SK-N-SH (cell line): ENCODE measurements around the gene GPR39. TPM values are rescaled to one million over a fixed set of nuclear protein-coding genes. Genes with fewer than 3 reads are reported as not detected.

Experiments
- CTCF ChIA-PET: fragments of 300-600, 350-600 bp; formaldehyde crosslinking; extraction: SDS; loops from one replicate; lab custom pipeline; 2021; lab: Yijun Ruan, JAX
- POLR2A ChIA-PET: fragments of 350-600 bp; sonication (Branson Sonifier 250); formaldehyde crosslinking; extraction: SDS; loops from one replicate; lab custom pipeline; 2020; ENCODE audit warnings: antibody characterized with exemption, inconsistent platforms; lab: Yijun Ruan, JAX
- DNase-seq: peaks from one replicate; pipeline ENCODE4 v3.0.0; 2012
- H2AFZ ChIP-seq: fragments of 200-600 bp; sonication (generic); 2 replicates; pipeline ENCODE4 v1.8.1; 2016; ENCODE audit warnings: antibody characterized with exemption, mild to moderate bottlenecking, low read depth
- H3F3A ChIP-seq: fragments of 200-600 bp; sonication (generic); replicated peaks from 2 replicates; pipeline ENCODE3; 2016; ENCODE audit warnings: antibody characterized with exemption, mild to moderate bottlenecking; ENCODE audit not compliant: insufficient read depth
- H3K27ac ChIP-seq, 2 experiments: fragments of 200-500 bp in 1 of 2; fragments of 200-600 bp in 1 of 2; sonication (Bioruptor generic) in 1 of 2; sonication (generic), shearing (Covaris generic) in 1 of 2; 2 replicates each; pipeline versions ENCODE4 v1.5.1 to v1.6.1; 2014 to 2016; ENCODE audit warnings: low read depth in 2 of 2, inconsistent platforms in 1 of 2, low read length in 1 of 2, mild to moderate bottlenecking in 1 of 2, mixed read lengths in 1 of 2
- H3K27me3 ChIP-seq: fragments of 200-600 bp; sonication (generic), shearing (Covaris generic); 2 replicates; pipeline ENCODE4 v1.6.1; 2016; ENCODE audit warnings: mixed run types; ENCODE audit not compliant: insufficient read depth
- H3K36me3 ChIP-seq, 2 experiments: fragments of 200-500 bp in 1 of 2; fragments of 200-600 bp in 1 of 2; sonication (Bioruptor generic) in 1 of 2; sonication (generic) in 1 of 2; replicated peaks in 1 of 2; 2 replicates each; pipeline versions ENCODE3 to v1.5.1; 2014 to 2016; ENCODE audit warnings: low read length in 1 of 2, mild to moderate bottlenecking in 1 of 2; ENCODE audit not compliant: insufficient read depth in 2 of 2, control insufficient read depth in 1 of 2
- H3K4me1 ChIP-seq, 2 experiments: fragments of 200-500 bp in 1 of 2; fragments of 200-600 bp in 1 of 2; sonication (Bioruptor generic) in 1 of 2; sonication (generic), shearing (Covaris generic) in 1 of 2; 2 replicates each; pipeline versions ENCODE4 v1.5.1 to v1.6.1; 2014 to 2016; ENCODE audit warnings: low read depth in 1 of 2, low read length in 1 of 2, mixed run types in 1 of 2; ENCODE audit not compliant: insufficient read depth in 2 of 2, control insufficient read depth in 1 of 2
- H3K4me2 ChIP-seq: fragments of 200-600 bp; sonication (generic), shearing (Covaris generic); 2 replicates; pipeline ENCODE4 v1.6.1; 2017; ENCODE audit warnings: mixed run types
- H3K4me3 ChIP-seq, 2 experiments: fragments of 200-500 bp in 1 of 2; fragments of 200-600 bp in 1 of 2; sonication (Bioruptor generic) in 1 of 2; sonication (generic), shearing (Covaris generic) in 1 of 2; 2 replicates each; pipeline versions ENCODE4 v1.5.1 to v1.8.1; 2014 to 2016; ENCODE audit warnings: low read depth in 2 of 2, inconsistent platforms in 1 of 2, low read length in 1 of 2, mild to moderate bottlenecking in 1 of 2, mixed read lengths in 1 of 2, moderate library complexity in 1 of 2
- H3K79me2 ChIP-seq: fragments of 200-600 bp; sonication (generic); 2 replicates; pipeline ENCODE4 v1.8.1; 2017; ENCODE audit warnings: mild to moderate bottlenecking; ENCODE audit not compliant: insufficient read depth
- H3K9ac ChIP-seq: fragments of 200-600 bp; sonication (generic); 2 replicates; pipeline ENCODE4 v1.6.1; 2017; ENCODE audit warnings: mixed run types
- H3K9me2 ChIP-seq: fragments of 200-600 bp; sonication (generic); 2 replicates; pipeline ENCODE4 v1.6.1; 2017; ENCODE audit warnings: mixed run types
- H3K9me3 ChIP-seq: fragments of 200-600 bp; sonication (generic); 2 replicates; pipeline ENCODE4 v1.6.1; 2017; ENCODE audit warnings: mixed run types, mild to moderate bottlenecking, moderate library complexity
- H4K20me1 ChIP-seq: fragments of 200-600 bp; sonication (generic); 2 replicates; pipeline ENCODE4 v1.6.1; 2017; ENCODE audit warnings: mild to moderate bottlenecking, mixed run types; ENCODE audit not compliant: insufficient read depth
- ELF1 ChIP-seq: IDR thresholded peaks from 2 replicates; pipeline ENCODE4 v1.4.0; 2012
- EP300 ChIP-seq, 2 experiments: IDR thresholded peaks; 2 replicates each; pipeline versions ENCODE4 v1.4.0 to v1.6.1; 2012; ENCODE audit warnings: borderline replicate concordance in 1 of 2, low read depth in 1 of 2, low read length in 1 of 2
- GABPA ChIP-seq: IDR thresholded peaks from 2 replicates; pipeline ENCODE4 v1.4.0; 2012; ENCODE audit warnings: low read depth, mild to moderate bottlenecking
- PBX3 ChIP-seq: IDR thresholded peaks from 2 replicates; pipeline ENCODE4; 2012
- RAD21 ChIP-seq: IDR thresholded peaks from 2 replicates; pipeline ENCODE4 v1.6.1; 2012; ENCODE audit warnings: mild to moderate bottlenecking, low read length
- RCOR1 ChIP-seq: fragments of 150-350 bp; IDR thresholded peaks from 2 replicates; pipeline ENCODE4 v1.6.1; 2017; ENCODE audit warnings: antibody characterized with exemption, low read length
- REST ChIP-seq: IDR thresholded peaks from 2 replicates; pipeline ENCODE4 v1.6.1; 2012; ENCODE audit warnings: mild to moderate bottlenecking, low read depth, low read length, moderate library complexity
- RXRA ChIP-seq: IDR thresholded peaks from 2 replicates; pipeline ENCODE4 v1.4.0; 2012; ENCODE audit warnings: low read depth, mild to moderate bottlenecking, borderline replicate concordance
- SIN3A ChIP-seq: IDR thresholded peaks from 2 replicates; pipeline ENCODE4 v1.6.1; 2012; ENCODE audit warnings: low read depth, mild to moderate bottlenecking, low read length, moderate library complexity, borderline replicate concordance
- TCF12 ChIP-seq: IDR thresholded peaks from 2 replicates; pipeline ENCODE4 v1.4.0; 2012
- TEAD4 ChIP-seq: IDR thresholded peaks from 2 replicates; pipeline ENCODE4 v1.4.0; 2012; ENCODE audit warnings: mild to moderate bottlenecking, borderline replicate concordance; ENCODE audit not compliant: insufficient read depth
- USF1 ChIP-seq: IDR thresholded peaks from 2 replicates; pipeline ENCODE4 v1.4.0; 2012; ENCODE audit warnings: low read depth, borderline replicate concordance
- polyA plus RNA-seq, 3 experiments: library from polyadenylated mRNA; depleted of rRNA; stranded (reverse); fragments of >200 nt; gene quantifications; 2 replicates each; pipeline ENCODE4 v1.2.3, GENCODE V29; 2012
- TF ChIP-seq, protein P1 (sequence below): fragments of 150-350 bp; IDR thresholded peaks from 2 replicates; pipeline ENCODE4 v1.6.1; 2017; ENCODE audit warnings: antibody characterized with exemption, low read length, low read depth, borderline replicate concordance

Gene GPR39
- polyA plus RNA-seq, 1 of the 3 experiments (the other 2 are of a cell fraction), result 2.3 TPM

DNA sequence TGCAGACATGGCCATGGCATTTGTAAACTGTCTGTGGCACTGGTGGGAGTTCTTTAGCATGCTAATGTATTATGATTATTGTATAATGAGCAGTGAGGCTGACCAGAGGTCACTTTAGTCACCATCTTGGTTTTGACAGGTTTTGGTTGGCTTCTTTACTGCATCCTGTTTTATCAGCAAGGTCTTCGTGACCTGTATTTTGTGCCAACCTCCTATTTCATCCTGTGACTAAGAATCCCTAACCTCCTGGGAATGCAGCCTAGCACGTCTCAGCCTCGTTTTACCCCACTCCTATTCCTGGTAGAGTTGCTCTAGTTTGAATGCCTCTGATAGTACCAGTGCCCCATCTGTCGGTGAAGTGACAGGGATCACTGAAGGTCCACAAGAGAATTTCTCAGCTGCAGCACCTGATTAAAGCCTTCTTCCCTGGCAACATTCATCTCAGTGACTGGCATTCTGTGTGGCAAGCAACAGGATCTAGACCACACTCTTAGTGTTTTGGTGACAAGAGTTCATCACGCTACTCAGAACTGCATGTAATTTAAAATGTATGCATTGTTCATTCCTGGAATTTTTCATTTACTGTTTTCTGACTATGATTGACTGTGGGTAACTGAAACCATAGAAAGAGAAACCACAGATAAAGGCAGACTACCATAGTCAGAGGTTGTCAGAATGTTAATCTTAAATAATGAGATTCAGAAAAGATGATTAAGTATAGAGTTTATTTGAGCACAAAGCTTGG, 43.0 kb upstream of the GPR39 start (continued):
- TF ChIP-seq RAD21 (no peak), SIN3A (no peak)

DNA sequence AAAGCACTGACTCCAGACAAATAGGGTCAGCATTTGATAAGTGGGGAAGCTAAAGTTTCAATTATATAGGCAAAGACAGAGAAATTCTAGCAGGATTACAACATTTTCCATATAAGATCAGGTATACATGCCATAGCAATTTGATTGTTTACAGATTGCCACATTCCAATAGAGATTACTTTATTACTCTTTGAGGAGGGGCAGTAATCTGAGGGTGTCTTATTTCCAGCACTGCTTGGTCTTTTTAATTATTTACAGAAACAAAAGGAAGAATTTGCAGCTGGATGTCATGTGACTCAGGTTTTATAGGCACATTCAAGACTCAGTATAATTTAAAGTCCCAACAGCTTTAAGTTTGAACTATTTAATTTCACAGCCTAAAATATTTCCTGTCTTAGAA, 42.5 kb upstream of the GPR39 start:
- H3K9ac ChIP-seq, result no peak overlapping the region
- no peaks in the 10 kb centered on the region for H3K9me3 ChIP-seq
- POLR2A ChIA-PET, result no interaction called here
- H2AFZ ChIP-seq, result no peak overlapping the region
- no peak overlapping the region for H3K27ac ChIP-seq
- no peak overlapping the region for H3K4me3 ChIP-seq
- H3K36me3 ChIP-seq, result no peaks in the 10 kb centered on the region
- no peak for DNase-seq
- H3F3A ChIP-seq, result no peaks in the 10 kb centered on the region
- H3K79me2 ChIP-seq, result no peaks in the 10 kb centered on the region
- TF ChIP-seq RAD21, result no peak
- TF ChIP-seq EP300 (IDR thresholded peaks at IDR 0.05; ENCODE audit: borderline replicate concordance in 1 of 2, low read depth in 1 of 2, low read length in 1 of 2), result no peak
- no peak for TF ChIP-seq PBX3
- TF ChIP-seq TCF12, result no peak
- TF ChIP-seq SIN3A, result no peak
- no peak for TF ChIP-seq GABPA
- TF ChIP-seq ELF1, result no peak
- no peak for TF ChIP-seq TEAD4
- TF ChIP-seq, protein P1, sequence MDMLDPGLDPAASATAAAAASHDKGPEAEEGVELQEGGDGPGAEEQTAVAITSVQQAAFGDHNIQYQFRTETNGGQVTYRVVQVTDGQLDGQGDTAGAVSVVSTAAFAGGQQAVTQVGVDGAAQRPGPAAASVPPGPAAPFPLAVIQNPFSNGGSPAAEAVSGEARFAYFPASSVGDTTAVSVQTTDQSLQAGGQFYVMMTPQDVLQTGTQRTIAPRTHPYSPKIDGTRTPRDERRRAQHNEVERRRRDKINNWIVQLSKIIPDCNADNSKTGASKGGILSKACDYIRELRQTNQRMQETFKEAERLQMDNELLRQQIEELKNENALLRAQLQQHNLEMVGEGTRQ, result no peak
- no peak for TF ChIP-seq USF1
- TF ChIP-seq RXRA, result no peak
- TF ChIP-seq RCOR1, result no peak
- no peak for TF ChIP-seq REST
- TF ChIP-seq, all 33 proteins: peak for 0
- Histone ChIP-seq H3K4me1 (no peaks in the 10 kb centered on the region), H3K27me3 (no peaks in the 10 kb centered on the region), H3K9me2 (0 out of 2 replicates have a peak, but pooled peaks cover 2% of the 10 kb centered on the region), H3K4me2 (no peak overlapping the region), H4K20me1 (no peaks in the 10 kb centered on the region)
- CTCF ChIA-PET, result no interaction called here
